Pancreas (tissue), 10 donors: Measurements from ENCODE around the gene MAP6D1. TPM values are rescaled to one million over a fixed set of nuclear protein-coding genes. Genes with fewer than 3 reads are reported as not detected.

Experiments used
- ATAC-seq, 4 donors: fragments of 200-7000 bp; cut with Tn5 transposase; one replicate each; pipeline versions ENCODE4 v1.8.0 to v1.9.1; 2020; ENCODE audit warnings: mild to moderate bottlenecking in 4 of 4, moderate library complexity in 4 of 4
- DNase-seq, 6 donors: peaks; one replicate each; pipeline ENCODE4 v3.0.0-alpha.2; 2020
- FAIRE-seq: peaks from 2 replicates; lab custom pipeline; 2012; peaks lifted over from hg19 to GRCh38; lab: Jason Lieb, UNC
- H3K27ac ChIP-seq, 4 donors: fragments of 200-600 bp; sonication (generic); 1 replicate in 3 of 4; 2 replicates in 1 of 4; pipeline versions ENCODE4 v1.5.0 to v1.8.0; 2020
- H3K27me3 ChIP-seq, 4 donors: fragments of 200-600 bp; one replicate each; pipeline ENCODE4 v1.8.0; 2021
- H3K36me3 ChIP-seq, 3 donors: fragments of 200-600 bp; sonication (generic) in 1 of 3; one replicate each; pipeline versions ENCODE4 v1.5.0 to v1.8.0; 2020 to 2021
- H3K4me1 ChIP-seq, 3 donors: fragments of 200-600 bp; one replicate each; pipeline ENCODE4 v1.8.0; 2021
- H3K4me3 ChIP-seq, 4 donors: fragments of 200-600 bp; sonication (generic) in 2 of 4; one replicate each; pipeline versions ENCODE4 v1.5.0 to v1.8.0; 2020 to 2021
- H3K9me3 ChIP-seq, 4 donors: fragments of 200-600 bp; one replicate each; pipeline ENCODE4 v1.8.0; 2021
- CTCF ChIP-seq, 4 donors: fragments of 200-600 bp; sonication (generic) in 3 of 4; IDR thresholded peaks; one replicate each; pipeline versions ENCODE4 v1.5.0 to v1.8.0; 2021; ENCODE audit warnings: antibody characterized with exemption in 4 of 4
- WGBS, 2 donors: extraction: QIAGEN DNeasy Blood & Tissue Kit; methylation state at CpG; one replicate each; pipeline ENCODE4 v1.1.7; 2013; 5-methylcytosine and 5-hydroxymethylcytosine counted together
- intact Hi-C, 3 donors: fragments of 100-400 bp; cut with DNase I; formaldehyde crosslinking; loops; one replicate each; pipeline versions ENCODE4 v1.11.1 to v1.14.2; 2022
- polyA plus RNA-seq, 2 donors: library from polyadenylated mRNA; stranded (reverse); fragments of 200-250 nt; gene quantifications; one replicate each; pipeline ENCODE4 v1.2.3, GENCODE V29; 2013
- total RNA-seq, 6 donors: library from RNA; stranded (reverse); fragmentation: NEBNext Ultra II Directional in 4 of 6; extraction: Animal tissue kit (Norgen Biotek cat#: 25700) in 4 of 6; gene quantifications; one replicate each; pipeline versions ENCODE4 v1.2.1 to v1.2.4, GENCODE V29; 2021 to 2023
- donor health status: healthy with polysubstance abuse.
- donor health status: DM: no; HTN: no; CAD: no; lungs with moderate emphysema.
- donor health status: DM: no; HTN: no; CAD: no.
- donor health status: control.
- donor health status: control.
- donor health status: Bipolar disorder and iron deficiency.
- donor health status: DM: yes; HTN: yes; CAD: no.
- donor health status: DM: no; HTN: no; CAD: no.
- donor health status: DM: no; HTN: no; CAD: no.
- donor health status: DM: yes; HTN: yes; CAD: no.

The MAP6D1 gene
- total and polyA plus RNA-seq, 8 donors, result 1.4 to 6.3 (median 3.5) TPM

GRCh38 chr3:183819831-183820230 lies 5.5 kb downstream of the MAP6D1 start:
- peaks cover 0 to 2% (median 0%) of the 10 kb centered on the region in 3 donors for H3K36me3 ChIP-seq
- no peak overlapping the region for H3K4me3 ChIP-seq
- 89 to 95% methylated on average over 6 of the region's 6 CpGs for WGBS, 2 donors
- no peaks in the 10 kb centered on the region for H3K4me1 ChIP-seq
- H3K27me3 ChIP-seq, result no peaks in the 10 kb centered on the region
- ATAC-seq, result no peak
- no peaks in the 10 kb centered on the region for H3K9me3 ChIP-seq
- no peak for FAIRE-seq
- intact Hi-C loops, result no loop called here
- no peak overlapping the region for H3K27ac ChIP-seq
- TF ChIP-seq CTCF (IDR thresholded peaks at IDR 0.05), result no peak
- DNase-seq, result no peak

GRCh38 chr3:183818706-183819624 lies 6.4 kb downstream of the MAP6D1 start:
- intact Hi-C loops, result no loop called here
- no peak for TF ChIP-seq CTCF (IDR thresholded peaks at IDR 0.05)
- no peaks in the 10 kb centered on the region for H3K4me1 ChIP-seq
- FAIRE-seq, result no peak
- WGBS, 2 donors, result 92 to 93% methylated on average over 23 to 25 of the region's 25 CpGs
- H3K27ac ChIP-seq, result no peak overlapping the region
- H3K4me3 ChIP-seq, result no peak overlapping the region
- no peak for ATAC-seq
- no peak for DNase-seq
- peaks cover 0 to 2% (median 0%) of the 10 kb centered on the region in 3 donors for H3K36me3 ChIP-seq
- no peaks in the 10 kb centered on the region for H3K9me3 ChIP-seq
- no peaks in the 10 kb centered on the region for H3K27me3 ChIP-seq

- Histone ChIP-seq H3K27me3 (no peaks in the 10 kb centered on the region), H3K4me1 (no peaks in the 10 kb centered on the region), H3K4me3 (no peak overlapping the region), H3K27ac (no peak overlapping the region), H3K9me3 (no peaks in the 10 kb centered on the region), H3K36me3 (peaks cover 0 to 2% (median 0%) of the 10 kb centered on the region in 3 donors)
- intact Hi-C loops, result no loop called here
- ATAC-seq (no peak), DNase-seq (no peak), FAIRE-seq (no peak)
- TF ChIP-seq CTCF (IDR thresholded peaks at IDR 0.05), result no peak
- WGBS, 2 donors, result 91 to 97% methylated on average over 14 of the region's 14 CpGs
Measured at GRCh38 chr3:183818041-183818620, 7.2 kb downstream of the MAP6D1 start.

GRCh38 chr3:183817639-183818038 lies 7.7 kb downstream of the MAP6D1 start:
- Histone ChIP-seq H3K9me3 (no peaks in the 10 kb centered on the region), H3K36me3 (peaks cover 0 to 2% (median 0%) of the 10 kb centered on the region in 3 donors), H3K27ac (no peak overlapping the region), H3K27me3 (no peaks in the 10 kb centered on the region), H3K4me1 (no peaks in the 10 kb centered on the region), H3K4me3 (no peak overlapping the region)
- FAIRE-seq, result no peak
- TF ChIP-seq CTCF (IDR thresholded peaks at IDR 0.05), result no peak
- DNase-seq, result no peak
- 92 to 96% methylated on average over 9 of the region's 9 CpGs for WGBS, 2 donors
- no peak for ATAC-seq
- intact Hi-C loops, result no loop called here
